OCI-LY1 (cell line): ENCODE results near the gene ST3GAL3.

Source experiments
- H2AFZ ChIP-seq: fragments of 200-600 bp; sonication (generic), shearing (Covaris generic); 2 replicates; pipeline ENCODE4 v1.6.0; 2014; ENCODE audit warnings: antibody characterized with exemption, mild to moderate bottlenecking, low read length
- H3F3A ChIP-seq: fragments of 200-600 bp; sonication (generic), shearing (Covaris generic); 2 replicates; pipeline ENCODE4 v1.6.0; 2014; ENCODE audit warnings: mild to moderate bottlenecking, antibody characterized with exemption, low read length, moderate library complexity; ENCODE audit not compliant: insufficient read depth
- H3K27ac ChIP-seq: fragments of 200-600 bp; sonication (generic); 2 replicates; pipeline ENCODE4 v1.5.1; 2014; ENCODE audit warnings: low read length, mixed run types, mild to moderate bottlenecking, low read depth; ENCODE audit not compliant: poor library complexity, severe bottlenecking
- H3K27me3 ChIP-seq: fragments of 200-600 bp; sonication (generic); 2 replicates; pipeline ENCODE4 v1.6.0; 2014; ENCODE audit warnings: antibody characterized with exemption, mild to moderate bottlenecking, low read length, moderate library complexity; ENCODE audit not compliant: insufficient read depth
- H3K36me3 ChIP-seq: fragments of 200-600 bp; sonication (generic); 2 replicates; pipeline ENCODE4 v1.6.1; 2014; ENCODE audit warnings: mild to moderate bottlenecking, antibody characterized with exemption, low read length, moderate library complexity, mixed read lengths; ENCODE audit not compliant: insufficient read depth
- H3K4me1 ChIP-seq: fragments of 200-600 bp; sonication (generic); 2 replicates; pipeline ENCODE4 v1.5.1; 2014; ENCODE audit warnings: mild to moderate bottlenecking, low read length, moderate library complexity; ENCODE audit not compliant: insufficient read depth, severe bottlenecking
- H3K4me2 ChIP-seq: fragments of 200-600 bp; sonication (generic), shearing (Covaris generic); 2 replicates; pipeline ENCODE4 v1.6.1; 2014; ENCODE audit warnings: low read length
- H3K4me3 ChIP-seq: fragments of 200-600 bp; sonication (generic); 2 replicates; pipeline ENCODE4 v1.5.1; 2014; ENCODE audit warnings: low read length, low read depth, mild to moderate bottlenecking, mixed read lengths; ENCODE audit not compliant: poor library complexity, severe bottlenecking
- H3K79me2 ChIP-seq: fragments of 200-600 bp; shearing (Covaris generic); 2 replicates; pipeline ENCODE4 v1.6.1; 2016; ENCODE audit warnings: mixed run types, low read length, mixed read lengths; ENCODE audit not compliant: insufficient read depth
- H3K9ac ChIP-seq: fragments of 200-600 bp; sonication (generic), shearing (Covaris generic); 2 replicates; pipeline ENCODE4 v1.6.1; 2014; ENCODE audit warnings: mild to moderate bottlenecking, low read length, mixed read lengths
- H3K9me2 ChIP-seq: fragments of 200-600 bp; sonication (generic), shearing (Covaris generic); 2 replicates; pipeline ENCODE4 v1.6.1; 2014; ENCODE audit warnings: low read depth, mild to moderate bottlenecking, low read length, mixed read lengths
- H3K9me3 ChIP-seq: fragments of 200-600 bp; shearing (Covaris generic); 2 replicates; pipeline ENCODE4 v1.6.1; 2014; ENCODE audit warnings: low read length, mixed read lengths
- H4K20me1 ChIP-seq: fragments of 200-600 bp; sonication (generic), shearing (Covaris generic); 2 replicates; pipeline ENCODE4 v1.6.0; 2016; ENCODE audit warnings: mild to moderate bottlenecking, low read length; ENCODE audit not compliant: insufficient read depth
- EZH2 ChIP-seq: fragments of 200-600 bp; sonication (generic), shearing (Covaris generic); IDR thresholded peaks from 2 replicates; pipeline ENCODE4 v1.8.0; 2017; ENCODE audit warnings: borderline replicate concordance, mixed run types, mild to moderate bottlenecking, antibody characterized with exemption, low read length, moderate library complexity, mixed read lengths
- TF ChIP-seq, protein P1 (sequence below): fragments of 200-600 bp; sonication (generic), shearing (Covaris generic); IDR thresholded peaks from 2 replicates; pipeline ENCODE4 v1.5.1; 2017; ENCODE audit warnings: mild to moderate bottlenecking, antibody characterized with exemption, low read length, moderate library complexity, mixed read lengths

The ST3GAL3 gene

DNA sequence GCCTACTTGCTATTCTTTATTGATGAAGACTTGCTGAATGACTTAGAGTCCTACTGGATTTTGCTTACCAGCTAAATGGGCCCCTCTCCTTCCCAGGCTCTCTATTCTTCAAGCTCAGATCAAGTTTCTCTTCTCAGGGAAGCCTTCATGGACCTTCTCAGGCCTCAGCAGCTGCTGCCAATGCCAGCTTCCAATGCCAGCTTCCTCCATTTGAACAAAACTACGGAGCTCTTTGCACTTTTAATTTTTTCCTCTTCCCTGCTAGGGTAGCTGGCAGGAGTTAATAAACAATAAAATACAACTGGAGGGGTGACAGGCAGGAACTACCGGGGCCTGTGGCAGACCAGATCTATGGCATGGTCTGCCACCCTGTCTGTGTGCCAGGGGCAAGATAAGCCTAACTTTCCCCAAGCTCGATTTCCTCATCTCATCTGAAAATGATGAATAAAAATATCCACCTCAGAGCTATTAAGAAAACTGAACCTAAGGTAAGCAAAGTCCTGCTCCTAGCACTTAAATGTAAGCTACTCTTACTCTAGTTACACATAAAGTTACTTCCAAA lies 238.4 kb downstream of the ST3GAL3 start:
- Histone ChIP-seq H2AFZ (peak overlapping the region; percentile 61; the same call in 1 of the 2 replicates), H3K36me3 (peaks cover 11% of the 10 kb centered on the region; the same call in 1 of the 2 replicates), H3K4me1 (peaks cover 31% of the 10 kb centered on the region), H3K4me3 (peak overlapping the region; percentile 85), H3K27me3 (no peaks in the 10 kb centered on the region), H3F3A (no peaks in the 10 kb centered on the region), H3K4me2 (peak overlapping the region; percentile 82), H4K20me1 (no peaks in the 10 kb centered on the region), H3K9ac (peak overlapping the region; percentile 90), H3K79me2 (no peaks in the 10 kb centered on the region), H3K9me3 (no peaks in the 10 kb centered on the region), H3K9me2 (no peaks in the 10 kb centered on the region), H3K27ac (no peak overlapping the region)
- TF ChIP-seq, protein P1, sequence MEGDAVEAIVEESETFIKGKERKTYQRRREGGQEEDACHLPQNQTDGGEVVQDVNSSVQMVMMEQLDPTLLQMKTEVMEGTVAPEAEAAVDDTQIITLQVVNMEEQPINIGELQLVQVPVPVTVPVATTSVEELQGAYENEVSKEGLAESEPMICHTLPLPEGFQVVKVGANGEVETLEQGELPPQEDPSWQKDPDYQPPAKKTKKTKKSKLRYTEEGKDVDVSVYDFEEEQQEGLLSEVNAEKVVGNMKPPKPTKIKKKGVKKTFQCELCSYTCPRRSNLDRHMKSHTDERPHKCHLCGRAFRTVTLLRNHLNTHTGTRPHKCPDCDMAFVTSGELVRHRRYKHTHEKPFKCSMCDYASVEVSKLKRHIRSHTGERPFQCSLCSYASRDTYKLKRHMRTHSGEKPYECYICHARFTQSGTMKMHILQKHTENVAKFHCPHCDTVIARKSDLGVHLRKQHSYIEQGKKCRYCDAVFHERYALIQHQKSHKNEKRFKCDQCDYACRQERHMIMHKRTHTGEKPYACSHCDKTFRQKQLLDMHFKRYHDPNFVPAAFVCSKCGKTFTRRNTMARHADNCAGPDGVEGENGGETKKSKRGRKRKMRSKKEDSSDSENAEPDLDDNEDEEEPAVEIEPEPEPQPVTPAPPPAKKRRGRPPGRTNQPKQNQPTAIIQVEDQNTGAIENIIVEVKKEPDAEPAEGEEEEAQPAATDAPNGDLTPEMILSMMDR, result no peak
- TF ChIP-seq EZH2, result no peak

DNA sequence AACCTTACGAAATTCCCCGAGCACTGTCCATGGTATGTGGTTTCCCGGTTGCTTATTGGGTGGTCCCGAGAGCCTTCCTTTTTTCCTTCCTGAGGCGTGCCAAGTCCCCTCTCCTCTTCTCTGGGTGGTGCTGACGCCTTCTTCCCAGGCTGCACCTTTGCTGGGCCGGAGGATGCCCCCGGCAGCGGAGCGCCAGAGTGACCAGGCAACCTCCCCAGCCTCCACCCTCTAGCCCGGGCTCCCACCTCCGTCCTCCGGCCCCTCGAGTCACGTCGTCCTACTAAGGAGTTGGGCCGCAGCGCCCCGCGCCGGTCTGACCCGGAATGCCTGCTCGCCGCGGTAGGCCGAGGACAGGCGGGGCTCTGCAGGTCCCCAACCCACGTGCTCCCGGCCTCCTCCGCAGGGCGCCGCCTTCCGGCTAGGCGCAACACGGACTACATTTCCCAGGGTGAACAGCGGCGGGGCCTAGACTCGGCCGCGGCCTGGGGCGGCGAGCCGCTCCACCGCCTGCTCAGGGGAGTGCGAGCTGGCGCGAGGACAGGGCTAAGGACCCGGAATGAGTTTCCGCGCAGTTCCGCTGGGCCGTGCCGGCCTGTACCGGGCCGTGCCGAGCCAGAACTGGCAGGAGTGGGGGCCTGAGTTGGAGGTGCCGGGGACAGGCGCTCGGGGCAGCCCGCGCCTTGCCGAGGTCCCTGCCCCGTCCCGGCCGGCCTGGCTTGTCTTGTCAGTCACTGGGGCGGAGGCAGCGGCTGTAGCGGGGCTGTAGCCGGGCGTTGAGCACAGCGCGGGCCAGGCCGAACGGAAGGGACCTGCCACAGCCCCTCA lies 239.1 kb downstream of the ST3GAL3 start, which contains the start of gene IPO13:
IPO13 (plus strand) TSS at position 715 of the 825 bp plus-strand sequence. CDS start 651 bp downstream, outside the sequence.
- H3K9me3 ChIP-seq, result no peaks in the 10 kb centered on the region
- H3K4me3 ChIP-seq, result peak within 1 kb of the TSS; percentile 85
- H3F3A ChIP-seq, result no peaks in the 10 kb centered on the region
- peaks cover 11% of the 10 kb centered on the region; the same call in 1 of the 2 replicates for H3K36me3 ChIP-seq
- peak within 1 kb of the TSS; percentile 90 for H3K9ac ChIP-seq
- TF ChIP-seq, protein P1, result peak; percentile 82
- no peak for TF ChIP-seq EZH2
- no peaks in the 10 kb centered on the region for H4K20me1 ChIP-seq
- H3K27ac ChIP-seq, result peak within 1 kb of the TSS; percentile 71
- peak within 1 kb of the TSS; percentile 82 for H3K4me2 ChIP-seq
- no peaks in the 10 kb centered on the region for H3K9me2 ChIP-seq
- H3K4me1 ChIP-seq, result peaks cover 31% of the 10 kb centered on the region
- no peaks in the 10 kb centered on the region for H3K79me2 ChIP-seq
- no peaks in the 10 kb centered on the region for H3K27me3 ChIP-seq
- H2AFZ ChIP-seq, result peak within 1 kb of the TSS; percentile 61; the same call in 1 of the 2 replicates

DNA sequence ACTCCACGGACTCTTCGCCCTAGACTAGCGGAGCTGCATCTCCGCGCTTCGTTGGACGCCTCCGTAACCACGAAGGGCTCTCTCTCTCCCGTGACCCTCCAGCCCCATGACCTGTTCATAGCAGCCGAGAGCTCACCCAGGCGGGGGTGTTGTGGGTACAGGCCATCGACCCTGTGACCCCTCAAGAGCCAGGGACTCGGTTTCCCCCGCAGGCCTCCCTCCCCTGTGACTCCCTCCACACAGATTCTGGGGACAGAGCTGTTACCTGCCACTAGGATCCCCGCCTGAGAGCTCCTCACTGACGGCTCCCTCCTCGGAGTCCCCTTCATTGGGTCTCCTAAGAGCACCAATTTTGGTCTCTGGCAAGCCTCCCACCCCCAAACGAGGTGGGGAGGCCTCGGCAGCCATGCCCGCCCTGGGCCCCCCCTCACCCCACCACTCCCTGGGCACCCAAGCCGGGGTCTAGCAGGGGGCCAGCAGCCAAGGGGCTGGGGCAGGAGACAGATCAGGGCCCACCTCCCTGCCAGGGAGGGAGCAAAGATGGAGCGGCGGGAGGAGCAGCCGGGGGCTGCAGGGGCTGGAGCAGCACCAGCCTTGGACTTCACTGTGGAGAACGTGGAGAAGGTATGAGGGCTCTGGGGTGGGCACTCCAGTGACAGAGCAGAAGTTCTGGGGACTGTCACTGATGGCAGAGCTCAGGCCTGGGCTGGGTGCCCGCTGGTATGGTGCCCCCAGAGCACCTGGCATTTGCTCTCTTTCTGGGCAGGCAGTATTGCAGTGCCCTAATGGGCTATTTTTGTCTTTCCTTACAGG lies 239.9 kb downstream of the ST3GAL3 start:
- peak overlapping the region; percentile 82 for H3K4me2 ChIP-seq
- H3K9ac ChIP-seq, result peak overlapping the region; percentile 90
- H3K27me3 ChIP-seq, result no peaks in the 10 kb centered on the region
- H3K4me3 ChIP-seq, result peak overlapping the region; percentile 85
- no peaks in the 10 kb centered on the region for H3K79me2 ChIP-seq
- peaks cover 11% of the 10 kb centered on the region; the same call in 1 of the 2 replicates for H3K36me3 ChIP-seq
- H3F3A ChIP-seq, result no peaks in the 10 kb centered on the region
- H4K20me1 ChIP-seq, result no peaks in the 10 kb centered on the region
- H3K27ac ChIP-seq, result peak overlapping the region; percentile 71
- no peaks in the 10 kb centered on the region for H3K9me2 ChIP-seq
- H3K4me1 ChIP-seq, result peaks cover 31% of the 10 kb centered on the region
- no peak overlapping the region for H2AFZ ChIP-seq
- no peaks in the 10 kb centered on the region for H3K9me3 ChIP-seq
- TF ChIP-seq, protein P1, result no peak
- TF ChIP-seq EZH2, result no peak
